ENCODE data around the gene PAK5.

GRCh38 chr20:9500121-9500520, 338.8 kb downstream of the PAK5 start:
- TF ChIP-seq CTCF (conservative IDR thresholded peaks at IDR 0.05; ENCODE audit: low read depth, low read length) (no peak), EZH2 (IDR thresholded peaks at IDR 0.05; ENCODE audit: low read length, unreplicated experiment) (no peak), EZH2phosphoT487 (IDR thresholded peaks at IDR 0.05; ENCODE audit: borderline replicate concordance, low read length) (no peak)

Data from PC-3 (cell line).